GM21390 (cell line): ENCODE data around the gene CTSH.
"Not testable (repeated sequence)": the region's sequence is repeated elsewhere in the genome, so short reads cannot be mapped to it uniquely, and the experiment has no call there.

Source experiments
- ATAC-seq: cut with Tn5 transposase; IDR thresholded peaks from one replicate; pipeline ENCODE4 v1.9.1; 2021; ENCODE audit not compliant: unreplicated experiment

Gene CTSH

DNA sequence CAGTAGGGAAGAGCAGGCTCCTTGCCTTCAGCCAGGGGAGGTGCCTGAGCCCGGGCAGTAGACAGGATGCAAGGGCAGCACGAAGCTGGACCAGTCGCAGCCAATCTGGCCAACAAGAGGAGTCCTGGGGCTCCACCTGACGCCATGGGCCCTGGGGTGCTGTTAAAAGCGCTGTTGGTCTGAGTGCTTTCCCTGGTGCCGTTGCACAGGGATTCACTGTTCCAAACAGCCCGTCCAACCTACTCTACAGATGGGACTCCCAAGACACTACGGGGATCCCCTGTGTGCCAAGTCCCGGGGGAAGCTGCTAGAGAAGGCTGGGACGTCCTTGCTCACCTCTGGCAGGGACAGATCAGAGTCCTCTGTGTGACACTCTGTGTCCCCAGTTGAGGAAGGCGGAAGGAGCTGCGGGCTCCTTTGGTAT, 632 bp downstream of the CTSH start:
- peak; percentile 13 for ATAC-seq

GRCh38 chr15:78943692-78944091, 1.2 kb downstream of the CTSH start:
- ATAC-seq, result no peak

- ATAC-seq, result no peak
These were observed 2.1 kb downstream of the CTSH start for GRCh38 chr15:78942741-78943140.

DNA sequence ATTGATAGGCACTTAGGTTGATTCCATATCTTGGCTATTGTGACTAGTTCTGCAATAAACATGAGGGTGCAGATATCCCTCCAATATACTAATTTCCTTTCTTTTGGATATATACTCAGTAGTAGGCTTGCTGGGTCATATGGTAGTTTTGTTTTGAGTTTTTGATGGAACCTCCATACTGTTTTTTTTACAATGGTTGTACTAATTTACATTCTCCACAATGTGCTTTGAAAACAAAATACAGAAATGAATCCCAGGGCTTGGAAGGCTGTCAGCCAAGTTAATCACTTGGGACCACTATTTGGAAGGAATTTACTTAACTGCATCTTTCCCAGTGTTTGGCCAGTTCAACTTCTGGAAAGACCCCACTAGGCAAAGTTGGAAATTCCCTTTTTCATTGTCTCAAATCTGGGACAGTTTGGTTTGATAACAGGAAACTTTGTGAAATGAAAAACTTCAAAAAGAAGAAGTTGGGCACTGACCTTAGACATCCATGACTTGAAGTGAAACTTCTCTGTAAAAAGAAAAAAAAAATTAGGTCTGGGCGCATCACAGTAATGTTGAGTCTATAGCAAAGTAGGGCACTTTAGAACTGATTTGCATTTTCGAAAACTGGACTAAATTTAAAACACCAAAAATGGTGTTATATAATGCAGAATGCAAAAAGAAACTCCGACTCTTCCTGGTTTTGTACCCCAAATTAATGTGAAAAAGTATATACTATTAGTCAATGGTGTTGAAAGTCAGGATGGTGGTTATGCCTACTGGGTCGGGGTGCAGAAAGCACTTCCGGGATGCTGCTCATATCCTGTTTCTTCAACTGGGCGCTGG, 6.0 kb downstream of the CTSH start:
- ATAC-seq, result peak; percentile 64

DNA sequence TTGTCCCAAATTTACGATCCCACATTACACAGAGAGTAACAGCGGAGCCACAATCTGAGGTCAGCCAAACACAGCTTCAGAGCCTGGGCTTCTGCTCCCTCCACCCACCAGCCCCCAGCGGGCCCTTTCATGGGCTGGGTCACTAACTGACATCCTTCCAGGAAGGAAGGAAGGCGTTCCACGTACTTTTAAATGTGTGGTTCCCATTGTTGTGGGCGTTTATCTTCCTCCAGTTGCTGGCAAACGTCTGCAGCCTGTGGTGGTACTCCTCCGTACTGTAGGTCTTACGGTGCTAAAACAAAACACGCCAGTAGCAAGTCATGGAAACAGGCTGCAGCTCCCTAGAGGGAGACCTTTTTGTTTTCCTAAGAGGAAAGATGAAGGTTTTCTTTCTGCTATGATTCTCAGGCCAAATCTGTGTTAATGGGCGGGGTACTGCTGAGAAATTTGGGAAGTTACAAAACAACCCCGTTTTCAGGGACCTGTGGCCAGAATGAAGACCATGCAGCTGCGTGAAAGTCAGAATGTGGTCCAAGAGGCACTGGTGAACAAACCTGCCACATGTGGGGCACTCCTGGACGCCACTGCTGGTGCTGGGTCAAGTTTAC, 7.6 kb downstream of the CTSH start:
- no peak for ATAC-seq

GRCh38 chr15:78934655-78935023, 10.2 kb downstream of the CTSH start:
- no peak for ATAC-seq

DNA sequence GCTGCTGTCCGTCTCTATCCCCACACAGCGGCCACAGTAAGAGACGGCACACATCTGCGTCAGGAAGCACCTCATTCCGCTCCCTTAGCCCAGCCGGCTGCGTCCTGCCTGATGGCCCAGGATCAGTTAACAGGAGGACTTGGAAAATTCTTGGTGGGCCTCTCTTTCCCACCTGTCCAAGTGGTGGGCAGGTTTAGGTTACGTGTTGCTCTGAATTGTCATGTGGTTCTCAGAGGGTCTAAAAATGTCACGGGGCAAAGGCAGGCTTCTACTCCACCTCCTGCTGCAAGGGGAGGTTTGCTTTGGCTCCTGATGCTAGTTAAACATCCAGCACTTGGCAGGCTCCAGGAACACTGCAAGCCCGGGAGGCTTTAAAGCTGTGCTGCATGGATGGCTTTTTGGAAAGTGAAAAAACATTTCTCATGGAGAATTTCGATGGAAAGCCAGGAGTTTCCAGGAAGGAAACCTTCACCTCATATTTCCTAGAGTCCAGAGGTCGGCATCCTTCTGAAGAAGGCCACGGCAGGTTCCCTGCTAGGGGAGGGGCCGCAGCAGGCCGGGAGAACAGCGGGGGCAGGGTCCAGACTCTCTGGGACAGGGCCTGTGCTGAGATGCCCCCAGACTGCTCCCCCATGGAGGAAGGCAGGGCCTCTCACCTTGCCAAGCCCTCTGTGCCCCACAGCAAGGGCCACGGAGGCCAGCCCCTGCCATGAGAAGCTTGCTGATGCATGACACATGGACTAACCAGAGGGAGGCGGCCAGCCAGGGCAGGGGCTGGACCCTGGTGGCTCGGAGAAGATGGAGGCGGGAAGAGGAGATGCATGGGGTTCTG, 10.8 kb downstream of the CTSH start:
- ATAC-seq, result no peak

DNA sequence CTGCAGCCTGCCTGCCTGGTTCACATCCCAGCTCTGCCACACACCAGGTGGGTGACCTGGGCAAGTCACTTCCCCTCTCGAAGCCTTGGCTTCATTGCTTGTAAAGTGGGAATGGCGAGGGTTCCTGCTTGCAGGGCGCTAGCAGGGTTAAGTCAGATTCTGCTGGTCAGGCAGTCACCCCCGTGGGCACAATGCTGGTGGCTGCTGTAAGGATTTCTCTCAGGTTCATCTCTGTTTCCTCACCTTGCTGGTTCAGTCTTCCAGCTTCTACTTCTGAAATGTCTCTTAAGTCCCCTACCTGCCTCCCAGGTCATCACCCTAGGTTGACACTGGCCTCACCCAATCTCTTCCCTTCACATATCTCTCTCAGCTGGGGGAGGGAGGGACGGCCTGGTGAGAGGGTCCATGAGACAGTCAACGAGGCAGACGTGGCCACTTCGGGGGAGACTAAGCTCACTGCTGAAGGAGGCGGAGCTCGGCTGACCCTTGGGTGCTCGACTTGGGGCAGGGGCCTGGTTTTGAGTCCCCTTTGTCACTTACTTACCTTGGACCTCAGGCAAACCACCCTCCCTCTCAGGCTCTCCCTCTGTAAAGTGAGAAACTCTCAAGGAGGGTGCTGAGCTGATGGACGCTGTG, 11.5 kb downstream of the CTSH start:
- no peak for ATAC-seq

GRCh38 chr15:78932258-78932808, 12.5 kb downstream of the CTSH start:
- ATAC-seq, result no peak

GRCh38 chr15:78931439-78932257, 13.2 kb downstream of the CTSH start:
- ATAC-seq, result no peak

- ATAC-seq, result no peak
These were observed 14.1 kb downstream of the CTSH start for GRCh38 chr15:78930577-78931388.

GRCh38 chr15:78929536-78930264, 15.1 kb downstream of the CTSH start:
- ATAC-seq, result no peak

DNA sequence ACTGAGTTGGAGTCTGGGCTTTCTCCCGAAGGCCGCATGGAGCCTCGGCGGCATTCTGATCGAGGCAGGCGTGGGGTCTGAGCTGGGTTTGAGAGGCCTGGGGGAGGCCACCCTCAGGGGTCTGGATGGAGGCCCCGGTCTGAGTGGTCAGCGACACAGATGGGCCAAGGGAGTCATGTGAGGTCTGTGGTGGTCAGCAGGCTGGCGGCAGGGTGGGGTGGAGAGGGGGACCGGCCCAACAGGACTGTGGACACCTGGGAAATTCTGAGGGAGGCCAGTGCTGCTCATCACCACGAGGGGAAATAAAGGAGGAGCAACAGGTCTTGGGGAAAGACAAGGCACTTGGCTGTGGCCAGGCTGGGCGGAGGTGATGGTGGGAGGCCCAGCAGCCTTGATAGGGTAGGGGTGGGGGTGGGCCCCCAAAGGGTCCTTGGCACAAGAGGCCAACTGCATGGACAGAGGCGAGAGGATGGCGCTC, 16.2 kb downstream of the CTSH start:
- ATAC-seq, result no peak

GRCh38 chr15:78928176-78928575, 16.7 kb downstream of the CTSH start:
- ATAC-seq, result not testable (repeated sequence)

GRCh38 chr15:78927077-78927790, 17.6 kb downstream of the CTSH start:
- no peak for ATAC-seq

DNA sequence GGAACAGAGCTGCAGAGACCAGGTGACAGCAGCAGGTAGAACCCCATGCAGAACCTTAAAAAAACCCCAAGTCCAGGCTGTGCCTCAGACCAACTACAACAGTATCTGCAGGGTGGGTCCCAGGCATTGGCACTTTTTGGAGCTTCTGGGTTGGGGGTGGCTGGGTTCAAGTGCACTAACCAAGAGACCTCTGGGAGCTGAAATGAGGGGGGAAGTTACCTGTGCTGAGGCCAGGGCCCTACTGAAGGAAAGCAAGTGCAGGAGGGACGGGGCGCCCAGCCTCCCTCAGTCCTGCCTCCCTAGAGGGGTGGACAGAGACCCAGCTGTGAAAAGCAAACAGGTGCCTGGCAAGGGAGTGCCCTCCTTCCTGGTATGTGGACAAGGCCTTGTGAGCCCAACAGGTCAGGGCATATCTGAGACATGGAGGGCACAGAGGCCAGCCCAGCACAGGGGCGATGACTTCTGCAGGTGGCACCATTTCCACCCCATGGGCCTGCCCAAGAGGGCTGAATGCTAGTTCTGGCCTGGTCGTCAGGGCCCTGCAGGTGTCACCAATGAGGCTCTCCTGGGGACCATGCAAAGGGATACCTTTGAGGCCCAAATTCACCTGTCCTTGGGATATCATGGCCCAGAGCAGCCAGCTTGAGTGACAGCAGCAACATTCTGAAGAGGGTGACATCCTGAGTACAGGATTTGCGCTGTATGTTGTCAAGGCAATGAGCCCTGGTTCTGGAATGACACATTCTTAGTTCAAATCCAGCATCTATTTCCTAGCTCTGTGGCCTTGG, 18.7 kb downstream of the CTSH start:
- ATAC-seq, result no peak

DNA sequence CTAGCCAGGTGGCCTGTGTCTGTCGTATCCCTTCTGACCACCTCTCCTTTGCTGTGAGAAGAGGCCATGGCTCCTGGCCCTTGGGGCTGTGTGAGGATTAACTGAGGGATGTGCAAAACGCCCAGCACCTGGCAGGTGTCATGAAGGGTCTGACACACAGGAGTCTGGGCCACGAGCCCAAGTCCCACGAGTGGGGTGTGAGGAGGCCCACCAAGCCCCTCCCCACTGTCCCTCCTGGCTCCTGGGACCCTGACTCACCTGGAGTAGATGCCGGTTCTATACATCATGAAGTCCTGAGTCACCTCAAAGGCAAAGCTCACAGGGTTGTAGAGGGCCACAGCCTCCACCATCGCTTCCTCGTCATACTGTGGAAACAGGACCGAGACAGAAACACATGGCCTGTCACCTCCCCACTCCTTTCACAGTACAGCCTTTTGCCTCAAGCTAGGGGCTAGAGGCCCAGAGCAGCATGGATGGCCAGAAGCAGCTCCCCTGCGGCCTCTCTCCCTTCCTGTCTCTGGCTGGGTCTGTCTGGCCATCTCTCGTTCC, 19.7 kb downstream of the CTSH start:
- no peak for ATAC-seq
